Measurements from ENCODE around the gene ABRACL. TPM values are rescaled to one million over a fixed set of nuclear protein-coding genes. Genes with fewer than 3 reads are reported as not detected.

The ABRACL gene
- total RNA-seq, 1 experiment from 2014 or later: 123 TPM

- Histone ChIP-seq H2AFZ (ENCODE audit: low read length) (no peak overlapping the region), H3K27ac (ENCODE audit: insufficient read length, low read depth, low read length) (no peak overlapping the region), H2BK120ac (ENCODE audit: low read depth, low read length, poor library complexity, severe bottlenecking) (no peak overlapping the region), H3K79me2 (ENCODE audit: insufficient read depth, low read length) (no peaks in the 10 kb centered on the region), H4K91ac (ENCODE audit: insufficient read length, low read depth, low read length) (no peak overlapping the region), H3K14ac (ENCODE audit: insufficient read depth, low read length) (no peak overlapping the region), H3K27me3 (ENCODE audit: insufficient read depth, low read length) (no peaks in the 10 kb centered on the region), H3K9ac (ENCODE audit: extremely low read depth, insufficient read length, low read length) (no peak overlapping the region), H4K8ac (replicated peaks; ENCODE audit: insufficient read length, low read depth, low read length) (no peak overlapping the region), H3K56ac (ENCODE audit: insufficient read length, low read depth, low read length) (no peak overlapping the region), H3K79me1 (ENCODE audit: insufficient read depth, low read depth, low read length, poor library complexity, severe bottlenecking) (no peaks in the 10 kb centered on the region), H2BK12ac (ENCODE audit: insufficient read length, low read depth, low read length) (no peak overlapping the region), H3K4ac (ENCODE audit: low read depth, low read length) (no peak overlapping the region), H3K4me1 (ENCODE audit: insufficient read depth, low read length) (no peaks in the 10 kb centered on the region; the same call in 1 of the 2 replicates), H3K23me2 (ENCODE audit: insufficient read length, low read depth, low read length, poor library complexity, severe bottlenecking) (no peaks in the 10 kb centered on the region), H3K18ac (ENCODE audit: insufficient read length, low read depth, low read length) (no peak overlapping the region), H3K4me2 (ENCODE audit: insufficient read depth, insufficient read length, low read length) (no peak overlapping the region), H3K23ac (ENCODE audit: insufficient read length, low read depth, low read length) (no peak overlapping the region), H2BK15ac (ENCODE audit: low read depth, low read length) (no peak overlapping the region), H4K20me1 (ENCODE audit: control insufficient read depth, insufficient read depth, insufficient read length) (no peaks in the 10 kb centered on the region), H3K9me3 (ENCODE audit: control insufficient read depth, low read depth, low read length) (no peaks in the 10 kb centered on the region), H4K5ac (ENCODE audit: insufficient read length, low read depth, low read length) (no peak overlapping the region), H2BK5ac (ENCODE audit: insufficient read length, low read length) (no peak overlapping the region), H2AK5ac (ENCODE audit: insufficient read length, low read length) (no peak overlapping the region), H3T11ph (ENCODE audit: low read length) (no peak overlapping the region), H2BK20ac (ENCODE audit: low read depth, low read length, poor library complexity, severe bottlenecking) (no peak overlapping the region)
- DNase-seq: no peak
- H3K4me1 Mint-ChIP-seq: peaks cover 9% of the 10 kb centered on the region in 2 experiments
- no peak for TF ChIP-seq CTCF (conservative IDR thresholded peaks at IDR 0.05)
- H3K27me3 Mint-ChIP-seq (ENCODE audit: low read depth): no peaks in the 10 kb centered on the region
- peak overlapping the region in 1 of 3 experiments; percentile 69; a peak in 2 of 7 replicates for H3K27ac Mint-ChIP-seq
- H3K36me3 Mint-ChIP-seq (ENCODE audit: insufficient read depth in 1 of 3, low read depth in 3 of 3): peaks cover 24 to 40% (median 38%) of the 10 kb centered on the region in 3 experiments
- H3K9me3 Mint-ChIP-seq: no peaks in the 10 kb centered on the region
- WGBS (ENCODE audit: extremely low coverage, insufficient read length, low lambda C conversion rate): no CpG with 5 or more reads among the region's 3 CpGs
- no peak overlapping the region for H3K4me3 Mint-ChIP-seq
These were observed 15.7 kb downstream of the ABRACL start for GRCh38 chr6:139044250-139044649.
